AG10803 (cell line): Measurements from ENCODE around the gene CRACDL.

ENCODE experiments used
- DNase-seq: peaks from one replicate; pipeline ENCODE4 v3.0.0; 2010; ENCODE audit warnings: low read depth
- H3K4me3 ChIP-seq: 2 replicates; pipeline ENCODE4 v1.5.1; 2011; ENCODE audit warnings: mild to moderate bottlenecking, low read length, control low read depth
- TF ChIP-seq, protein P1 (sequence below): conservative IDR thresholded peaks from 2 replicates; pipeline ENCODE4 v1.5.1; 2011; ENCODE audit warnings: mild to moderate bottlenecking, low read length, control low read depth, inconsistent platforms

The CRACDL gene, protein sequence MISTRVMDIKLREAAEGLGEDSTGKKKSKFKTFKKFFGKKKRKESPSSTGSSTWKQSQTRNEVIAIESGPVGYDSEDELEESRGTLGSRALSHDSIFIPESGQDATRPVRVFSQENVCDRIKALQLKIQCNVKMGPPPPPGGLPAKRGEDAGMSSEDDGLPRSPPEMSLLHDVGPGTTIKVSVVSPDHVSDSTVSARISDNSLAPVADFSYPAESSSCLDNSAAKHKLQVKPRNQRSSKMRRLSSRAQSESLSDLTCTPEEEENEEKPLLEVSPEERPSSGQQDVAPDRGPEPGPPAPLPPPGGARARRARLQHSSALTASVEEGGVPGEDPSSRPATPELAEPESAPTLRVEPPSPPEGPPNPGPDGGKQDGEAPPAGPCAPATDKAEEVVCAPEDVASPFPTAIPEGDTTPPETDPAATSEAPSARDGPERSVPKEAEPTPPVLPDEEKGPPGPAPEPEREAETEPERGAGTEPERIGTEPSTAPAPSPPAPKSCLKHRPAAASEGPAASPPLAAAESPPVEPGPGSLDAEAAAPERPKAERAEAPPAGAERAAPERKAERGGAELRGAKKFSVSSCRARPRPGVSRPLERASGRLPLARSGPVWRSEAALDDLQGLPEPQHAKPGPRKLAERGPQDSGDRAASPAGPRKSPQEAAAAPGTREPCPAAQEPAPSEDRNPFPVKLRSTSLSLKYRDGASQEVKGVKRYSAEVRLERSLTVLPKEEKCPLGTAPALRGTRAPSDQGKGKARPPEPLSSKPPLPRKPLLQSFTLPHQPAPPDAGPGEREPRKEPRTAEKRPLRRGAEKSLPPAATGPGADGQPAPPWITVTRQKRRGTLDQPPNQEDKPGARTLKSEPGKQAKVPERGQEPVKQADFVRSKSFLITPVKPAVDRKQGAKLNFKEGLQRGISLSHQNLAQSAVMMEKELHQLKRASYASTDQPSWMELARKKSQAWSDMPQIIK

GRCh38 chr2:98935777-98936352, at the start of gene CRACDL:
Gene CRACDL, minus strand, starts transcription at chr2:98936225. Its CDS starts 89,425 bp downstream, at chr2:98846800.
- TF ChIP-seq, protein P1, sequence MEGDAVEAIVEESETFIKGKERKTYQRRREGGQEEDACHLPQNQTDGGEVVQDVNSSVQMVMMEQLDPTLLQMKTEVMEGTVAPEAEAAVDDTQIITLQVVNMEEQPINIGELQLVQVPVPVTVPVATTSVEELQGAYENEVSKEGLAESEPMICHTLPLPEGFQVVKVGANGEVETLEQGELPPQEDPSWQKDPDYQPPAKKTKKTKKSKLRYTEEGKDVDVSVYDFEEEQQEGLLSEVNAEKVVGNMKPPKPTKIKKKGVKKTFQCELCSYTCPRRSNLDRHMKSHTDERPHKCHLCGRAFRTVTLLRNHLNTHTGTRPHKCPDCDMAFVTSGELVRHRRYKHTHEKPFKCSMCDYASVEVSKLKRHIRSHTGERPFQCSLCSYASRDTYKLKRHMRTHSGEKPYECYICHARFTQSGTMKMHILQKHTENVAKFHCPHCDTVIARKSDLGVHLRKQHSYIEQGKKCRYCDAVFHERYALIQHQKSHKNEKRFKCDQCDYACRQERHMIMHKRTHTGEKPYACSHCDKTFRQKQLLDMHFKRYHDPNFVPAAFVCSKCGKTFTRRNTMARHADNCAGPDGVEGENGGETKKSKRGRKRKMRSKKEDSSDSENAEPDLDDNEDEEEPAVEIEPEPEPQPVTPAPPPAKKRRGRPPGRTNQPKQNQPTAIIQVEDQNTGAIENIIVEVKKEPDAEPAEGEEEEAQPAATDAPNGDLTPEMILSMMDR, result no peak
- no peak within 1 kb of the TSS for H3K4me3 ChIP-seq
- no peak for DNase-seq

GRCh38 chr2:98975611-98976010, 39.6 kb upstream of the CRACDL start:
- H3K4me3 ChIP-seq, result no peak overlapping the region
- TF ChIP-seq, protein P1, result no peak
- DNase-seq, result no peak

- TF ChIP-seq, protein P1, result no peak
- no peak for DNase-seq
Measured at GRCh38 chr2:98972582-98973167, 36.6 kb upstream of the CRACDL start.

GRCh38 chr2:98959810-98960507, 23.9 kb upstream of the CRACDL start:
- peak; percentile 29 for DNase-seq

More at GRCh38 chr2:98972582-98973167, 36.6 kb upstream of the CRACDL start:
- no peak overlapping the region for H3K4me3 ChIP-seq

DNA sequence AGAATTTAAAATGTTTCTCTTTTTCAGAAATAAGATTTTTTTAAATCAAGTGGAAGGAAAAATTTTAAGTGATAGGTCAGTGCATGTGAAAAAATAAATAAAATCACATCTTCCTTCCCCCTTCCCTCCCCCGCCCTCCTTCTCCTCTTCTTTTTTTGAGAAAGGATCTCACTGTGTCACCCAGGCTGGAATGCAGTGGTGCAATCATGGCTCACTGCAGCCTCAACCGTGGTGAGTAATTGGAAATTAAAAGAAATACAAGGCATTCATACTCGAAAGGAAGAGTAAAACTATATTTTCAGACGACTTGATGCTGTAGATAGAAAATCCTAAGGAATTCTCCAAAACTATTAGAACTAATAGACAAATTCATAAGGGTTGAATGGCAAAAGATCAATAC, 16.9 kb upstream of the CRACDL start:
- peak; percentile 10 for DNase-seq
- H3K4me3 ChIP-seq, result no peak overlapping the region
- TF ChIP-seq, protein P1, result no peak

More at GRCh38 chr2:98959810-98960507, 23.9 kb upstream of the CRACDL start:
- H3K4me3 ChIP-seq, result no peak overlapping the region
- TF ChIP-seq, protein P1, result no peak
